ENCODE measurements around the gene FOXC2. TPM values are rescaled to one million over a fixed set of nuclear protein-coding genes. Genes with fewer than 3 reads are reported as not detected.

FOXC2 gene
- total RNA-seq, 1 donor from 2014 or later, result 1.9 TPM

- DNase-seq (no peak), ATAC-seq (no peak)
- intact Hi-C loops (cut with micrococcal nuclease), result no loop called here
Measured at GRCh38 chr16:86597880-86598606, 31.4 kb downstream of the FOXC2 start.

DNA sequence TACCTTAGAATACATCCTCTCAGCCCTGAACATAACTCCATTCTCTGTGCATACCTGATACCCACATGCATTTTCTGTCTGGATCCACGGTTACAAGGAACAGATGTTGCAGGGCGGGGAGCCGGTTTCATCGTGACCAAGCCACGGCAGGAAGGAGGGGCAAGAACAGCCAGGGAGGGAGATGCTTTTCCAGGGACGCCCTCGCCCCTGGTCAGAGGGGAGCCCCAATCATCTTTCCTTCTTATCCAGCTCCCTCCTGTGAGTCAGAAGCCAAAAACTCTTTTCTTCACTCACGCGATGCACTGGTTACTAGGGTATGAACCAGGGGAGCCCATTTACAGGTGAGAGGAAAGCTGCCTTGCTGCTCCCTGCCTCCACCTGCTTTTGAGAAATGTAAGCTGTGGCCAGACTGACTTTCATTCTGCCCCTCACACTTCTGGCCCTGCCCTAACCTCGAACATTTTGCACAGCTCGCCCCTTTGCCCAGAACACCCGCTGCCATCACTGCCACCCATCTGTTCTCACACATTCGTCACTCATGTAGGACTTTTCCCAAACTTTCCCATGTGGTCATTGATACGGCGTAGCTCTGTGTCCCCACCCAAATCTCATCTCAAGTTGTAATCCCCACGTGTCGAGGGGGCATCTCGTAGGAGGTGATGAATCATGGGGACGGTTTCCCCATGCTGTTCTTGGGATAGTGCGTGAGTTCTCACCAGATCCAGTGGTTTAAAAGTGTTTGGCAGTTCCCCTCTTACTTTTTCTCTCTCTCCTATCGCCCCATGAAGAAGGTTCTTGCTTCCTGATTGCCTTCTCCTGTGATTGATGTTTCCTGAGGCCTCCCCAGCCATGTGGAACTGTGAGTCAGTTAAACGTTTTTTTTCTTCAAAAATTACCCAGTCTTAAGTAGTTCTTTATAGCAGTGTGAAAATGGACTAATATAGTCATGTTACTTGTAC is 32.3 kb downstream of the FOXC2 start:
- no peak for ATAC-seq
- intact Hi-C loops (cut with micrococcal nuclease), result no loop called here
- no peak for DNase-seq

GRCh38 chr16:86601356-86601755 is 34.7 kb downstream of the FOXC2 start:
- intact Hi-C loops (cut with micrococcal nuclease), result no loop called here
- no peak for ATAC-seq
- no peak for DNase-seq

GRCh38 chr16:86602521-86602920 is 35.9 kb downstream of the FOXC2 start:
- ATAC-seq (no peak), DNase-seq (no peak)
- intact Hi-C loops (cut with micrococcal nuclease), result no loop called here

DNA sequence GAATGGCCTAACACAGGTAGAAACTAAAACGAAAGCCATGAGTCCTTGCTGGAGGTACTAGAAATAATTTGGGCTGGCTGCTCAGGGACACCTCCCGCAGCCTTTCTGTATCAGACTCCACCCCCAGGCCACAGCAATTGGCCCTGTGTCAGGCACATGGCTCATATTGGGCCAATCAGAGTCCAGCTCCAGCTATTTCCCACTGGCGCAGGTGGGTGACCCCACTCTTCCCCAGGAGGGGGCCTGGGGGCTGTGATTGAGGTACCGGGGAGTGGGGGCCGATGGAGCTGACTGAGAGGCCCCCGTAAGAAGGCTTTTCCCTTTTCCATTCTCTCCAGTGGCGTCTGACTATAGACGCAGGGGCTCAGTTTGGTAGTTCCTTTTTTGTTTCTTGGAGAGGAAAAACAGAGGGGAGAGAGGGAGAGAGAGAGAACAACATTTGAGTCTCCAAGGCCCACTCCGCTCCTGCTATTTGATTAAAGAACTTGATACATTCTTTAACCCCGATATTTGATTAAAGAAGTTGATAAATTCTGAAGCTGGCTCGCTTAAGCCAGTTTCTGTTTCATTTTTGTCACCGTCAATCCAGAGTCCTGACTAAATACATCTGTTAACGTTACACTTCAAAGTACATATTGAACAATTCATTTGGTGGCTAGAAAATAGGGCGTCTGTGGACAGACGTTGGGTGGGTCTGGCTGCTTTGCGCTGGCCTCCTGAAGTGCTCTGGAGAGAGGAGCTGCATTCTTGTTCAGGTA is 38.0 kb downstream of the FOXC2 start:
- DNase-seq (no peak), ATAC-seq (no peak)
- intact Hi-C loops (cut with micrococcal nuclease), result no loop called here

DNA sequence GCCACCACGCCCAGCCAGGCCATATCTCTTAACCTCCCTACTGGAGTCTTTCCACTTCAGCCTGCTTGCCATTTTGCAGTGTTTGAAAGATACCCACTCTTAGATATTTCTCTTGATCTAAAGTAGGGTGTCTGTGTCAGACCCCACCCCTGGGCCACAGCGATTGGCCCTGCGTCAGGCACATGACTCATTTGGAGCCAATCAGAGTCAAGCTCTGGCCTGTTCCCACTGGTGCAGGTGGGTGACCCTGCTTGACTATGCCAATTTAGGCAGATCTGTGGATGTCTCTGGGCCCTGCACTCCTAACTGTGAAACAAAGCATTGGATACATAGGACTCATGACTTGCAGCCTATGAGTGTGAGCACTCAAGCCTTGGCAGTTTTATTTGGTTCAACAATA is 39.3 kb downstream of the FOXC2 start:
- intact Hi-C loops (cut with micrococcal nuclease), result no loop called here
- ATAC-seq (no peak), DNase-seq (no peak)

GRCh38 chr16:86608301-86608747 is 41.7 kb downstream of the FOXC2 start:
- ATAC-seq, result no peak
- intact Hi-C loops (cut with micrococcal nuclease), result no loop called here
- DNase-seq, result no peak

DNA sequence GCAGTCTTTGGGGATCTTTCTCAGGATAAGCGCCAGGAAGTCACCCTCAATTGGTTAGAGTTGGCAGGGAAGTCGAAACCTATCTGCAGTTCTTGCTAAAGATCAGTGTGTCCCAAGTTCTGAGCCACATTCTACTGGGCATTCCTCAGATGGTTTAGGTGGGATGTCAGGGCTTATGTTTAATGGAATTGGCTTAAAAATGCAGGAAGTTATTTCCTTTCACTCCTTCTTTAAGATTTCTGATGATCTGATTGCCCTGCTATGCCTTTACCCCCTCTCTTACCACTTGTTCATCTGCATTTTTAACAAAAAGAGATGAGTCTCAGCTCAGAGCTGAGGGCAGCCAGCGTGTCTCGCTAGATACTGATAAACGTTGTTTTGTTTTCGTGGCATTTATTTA is 42.5 kb downstream of the FOXC2 start:
- intact Hi-C loops (cut with micrococcal nuclease), result no loop called here
- DNase-seq, result no peak
- ATAC-seq, result no peak

- ATAC-seq (no peak), DNase-seq (no peak)
- intact Hi-C loops (cut with micrococcal nuclease), result no loop called here
Measured at GRCh38 chr16:86609661-86610060, 43.0 kb downstream of the FOXC2 start.

DNA sequence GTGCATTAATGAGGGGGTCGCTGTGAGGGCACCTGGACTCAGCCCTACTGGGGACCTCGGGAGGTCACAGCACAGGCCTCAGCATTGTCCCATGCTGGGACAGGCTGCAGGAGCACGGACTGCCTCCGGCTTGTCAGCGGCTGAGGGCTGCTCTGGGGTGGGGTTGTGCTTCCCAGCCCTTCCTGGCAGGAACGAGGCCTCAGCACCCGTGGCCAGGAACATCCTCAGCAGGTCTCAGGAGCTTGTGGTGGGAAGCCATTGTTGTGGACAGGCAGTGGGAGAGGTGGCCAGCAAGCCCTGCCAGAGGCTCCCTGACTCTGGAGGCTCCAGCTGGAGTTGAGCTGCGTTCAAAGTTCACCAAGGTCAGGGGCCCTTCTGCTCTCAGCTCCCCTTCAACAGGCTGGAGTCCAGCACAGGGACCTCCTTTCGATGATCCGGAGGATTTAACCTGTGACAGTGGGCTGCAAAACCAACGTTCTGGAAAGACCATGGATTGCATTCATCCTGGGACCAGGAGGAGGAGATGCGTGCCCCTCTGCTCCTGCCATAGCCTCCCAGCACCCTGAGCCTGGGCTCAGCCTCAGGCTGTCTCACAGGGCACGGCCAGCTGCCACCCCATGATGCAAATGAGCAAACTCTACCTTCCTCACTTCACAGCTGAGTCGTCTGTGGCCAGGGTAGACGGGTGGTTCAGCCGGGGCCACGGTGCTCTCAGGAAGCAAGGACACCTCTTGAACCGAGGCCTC is 44.3 kb downstream of the FOXC2 start:
- intact Hi-C loops (cut with micrococcal nuclease), result no loop called here
- peak; percentile 40 for DNase-seq
- peak; percentile 56 for ATAC-seq

- intact Hi-C loops (cut with micrococcal nuclease), result no loop called here
- ATAC-seq, result peak; percentile 81
- peak; percentile 46 for DNase-seq
Measured at GRCh38 chr16:86611525-86611855, 44.9 kb downstream of the FOXC2 start.

DNA sequence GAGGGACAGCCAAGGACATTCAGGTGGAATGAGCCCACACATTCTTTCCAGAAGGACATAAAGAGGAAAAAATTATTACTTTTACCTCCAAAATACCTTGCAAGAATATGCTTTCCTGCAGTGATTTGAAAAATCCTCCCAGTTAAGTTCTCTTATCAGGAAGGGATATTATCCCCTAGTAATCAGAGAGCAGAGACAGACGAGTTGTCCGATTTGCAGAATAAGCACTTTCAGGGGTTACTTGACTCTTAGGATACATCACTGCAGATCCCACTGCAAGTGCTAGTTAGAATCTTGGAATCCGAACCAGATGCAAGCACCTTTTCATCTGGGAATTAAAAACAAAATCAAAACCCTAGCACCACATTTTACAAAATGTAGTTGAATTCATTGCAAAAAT is 45.3 kb downstream of the FOXC2 start:
- DNase-seq, result no peak
- intact Hi-C loops (cut with micrococcal nuclease), result no loop called here
- no peak for ATAC-seq

DNA sequence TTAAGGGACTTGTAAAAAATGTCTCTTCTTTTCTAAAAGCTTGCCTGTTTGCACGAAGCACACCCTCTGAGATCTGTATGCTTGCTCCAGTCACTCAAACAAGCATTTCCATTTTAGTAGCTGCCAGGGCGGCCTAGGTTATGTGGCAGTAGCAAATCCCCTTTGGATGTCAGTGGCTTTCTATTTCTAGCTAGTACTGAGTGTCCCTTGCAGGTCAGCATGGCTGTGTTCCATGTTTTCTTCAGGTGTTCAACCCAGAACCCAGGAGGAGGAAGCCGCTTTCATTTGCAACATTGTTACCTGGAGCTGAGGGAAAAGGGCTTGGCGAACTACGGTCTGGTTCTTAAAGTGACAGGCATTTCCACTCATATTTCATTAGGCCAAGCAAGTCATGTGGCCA is 48.1 kb downstream of the FOXC2 start:
- ATAC-seq, result no peak
- intact Hi-C loops (cut with micrococcal nuclease), result no loop called here
- DNase-seq, result no peak

DNA sequence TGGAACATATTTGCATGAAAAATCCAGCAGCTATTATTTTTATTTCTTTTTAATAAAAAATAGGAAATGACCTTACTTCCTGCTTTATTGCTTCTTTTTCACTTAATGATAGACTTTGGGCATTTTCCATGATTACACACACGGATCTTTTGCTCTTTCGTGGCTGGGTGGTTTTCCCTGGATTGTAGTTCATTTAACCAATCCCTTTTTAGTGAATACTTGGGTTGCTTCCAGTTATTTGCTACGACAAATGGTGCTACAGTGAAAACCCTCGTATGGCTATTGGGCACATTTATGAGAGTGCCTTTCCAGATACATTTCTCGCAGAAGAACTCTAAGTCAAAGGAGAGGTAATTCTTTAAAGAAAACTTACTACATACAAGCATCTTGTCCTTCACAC is 50.3 kb downstream of the FOXC2 start:
- intact Hi-C loops (cut with micrococcal nuclease), result no loop called here
- DNase-seq, result no peak
- ATAC-seq, result no peak

GRCh38 chr16:86618431-86619238 is 52.0 kb downstream of the FOXC2 start:
- no peak for DNase-seq

More at GRCh38 chr16:86618431-86619238, 52.0 kb downstream of the FOXC2 start:
- peak; percentile 76 for ATAC-seq
- intact Hi-C loops (cut with micrococcal nuclease), result no loop called here
